ENCODE measurements around the gene THSD7A.

THSD7A gene

DNA sequence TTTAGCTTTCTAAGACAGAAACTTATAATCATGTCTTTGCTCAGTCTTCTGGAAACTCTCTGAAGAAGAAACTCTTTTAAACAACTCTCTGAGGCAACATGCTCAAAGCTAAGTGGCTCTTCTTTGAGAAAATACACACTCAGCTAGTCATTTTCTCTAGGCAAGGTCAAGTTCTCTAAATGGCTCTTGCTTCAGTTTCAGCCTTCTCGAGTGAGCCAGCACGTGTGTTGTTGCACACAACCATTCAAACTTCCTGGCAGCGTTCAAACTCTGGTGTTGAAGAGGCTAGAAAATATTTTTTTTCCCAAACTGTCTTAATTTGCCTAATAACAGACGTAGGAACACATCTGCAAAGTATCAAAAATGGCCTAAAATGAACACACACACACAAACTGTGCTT is 129.1 kb downstream of the THSD7A start:
- no peak for DNase-seq (ENCODE audit: low read depth)
- Histone ChIP-seq H3K9me3 (ENCODE audit: control insufficient read depth, low read length) (no peaks in the 10 kb centered on the region), H3K4me1 (ENCODE audit: control insufficient read depth, insufficient read depth, low read length) (peaks cover 14% of the 10 kb centered on the region), H3K4me3 (ENCODE audit: low read length) (no peak overlapping the region), H3K9ac (ENCODE audit: low read length) (no peak overlapping the region), H3K27me3 (replicated peaks; ENCODE audit: control insufficient read depth, insufficient read depth, low read length) (no peaks in the 10 kb centered on the region), H3K36me3 (ENCODE audit: control insufficient read depth, insufficient read depth, low read length, severe bottlenecking) (no peaks in the 10 kb centered on the region)

DNA sequence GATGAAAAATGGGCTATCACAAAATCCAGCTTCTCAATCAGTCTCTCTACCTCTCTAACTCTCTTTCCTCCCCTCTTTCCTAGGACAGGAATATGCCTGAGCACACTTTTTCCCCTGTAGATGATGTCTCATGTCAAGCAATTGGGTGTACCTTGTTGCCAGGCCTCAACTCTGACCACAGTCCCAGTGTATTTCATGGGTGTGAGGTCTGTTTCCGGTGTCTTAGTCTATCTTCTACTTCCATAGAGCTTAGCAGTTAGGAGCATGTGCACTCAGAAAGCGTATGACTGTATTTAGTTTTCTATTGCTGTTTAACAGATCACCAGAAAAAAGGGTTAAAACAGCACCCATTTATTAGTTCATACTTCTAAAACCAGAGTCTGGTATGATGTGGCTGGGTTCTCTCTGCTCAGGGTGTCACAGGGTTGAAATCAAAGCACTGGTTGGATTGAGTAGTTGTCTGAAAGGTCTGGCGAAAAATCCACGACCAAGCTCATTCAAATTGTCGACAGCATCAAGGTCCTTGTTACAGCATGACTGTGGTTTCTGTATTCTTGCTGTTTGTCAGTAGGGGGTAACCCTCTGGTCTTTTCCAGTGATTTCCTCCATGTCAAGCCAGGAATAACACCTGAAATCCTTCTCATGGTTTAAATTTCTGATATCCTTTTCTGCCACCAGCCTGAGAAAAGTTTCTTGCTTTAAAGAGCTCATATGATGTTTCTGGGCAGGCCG is 130.0 kb downstream of the THSD7A start:
- Histone ChIP-seq H3K4me3 (ENCODE audit: low read length) (no peak overlapping the region), H3K4me1 (ENCODE audit: control insufficient read depth, insufficient read depth, low read length) (peaks cover 5% of the 10 kb centered on the region), H3K9me3 (ENCODE audit: control insufficient read depth, low read length) (no peaks in the 10 kb centered on the region), H3K9ac (ENCODE audit: low read length) (no peak overlapping the region), H3K36me3 (ENCODE audit: control insufficient read depth, insufficient read depth, low read length, severe bottlenecking) (no peaks in the 10 kb centered on the region), H3K27me3 (replicated peaks; ENCODE audit: control insufficient read depth, insufficient read depth, low read length) (no peaks in the 10 kb centered on the region)
- no peak for DNase-seq (ENCODE audit: low read depth)

DNA sequence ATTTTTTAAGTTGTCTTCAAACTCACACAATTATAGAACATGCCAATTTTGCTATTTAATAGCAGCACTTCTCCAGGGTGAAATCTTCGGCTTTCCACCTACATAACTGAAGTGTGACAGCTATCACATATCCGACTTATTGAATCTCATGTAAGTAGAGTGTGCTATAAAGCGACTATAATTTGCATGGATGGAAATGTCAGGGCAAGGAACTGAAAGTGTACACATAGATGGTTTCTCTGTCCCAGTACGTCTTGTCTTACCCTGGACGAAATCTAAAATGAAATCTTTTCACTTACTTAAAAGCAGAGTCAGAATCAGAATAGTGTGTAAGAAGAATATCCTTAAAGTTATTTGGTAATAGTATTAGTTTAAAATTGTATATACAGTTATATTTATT is 132.3 kb downstream of the THSD7A start:
- no peak for DNase-seq (ENCODE audit: low read depth)
- no peaks in the 10 kb centered on the region for H3K36me3 ChIP-seq (ENCODE audit: control insufficient read depth, insufficient read depth, low read length, severe bottlenecking)
- no peaks in the 10 kb centered on the region for H3K9me3 ChIP-seq (ENCODE audit: control insufficient read depth, low read length)
- no peaks in the 10 kb centered on the region for H3K27me3 ChIP-seq (replicated peaks; ENCODE audit: control insufficient read depth, insufficient read depth, low read length)
- no peak overlapping the region for H3K9ac ChIP-seq (ENCODE audit: low read length)
- no peaks in the 10 kb centered on the region for H3K4me1 ChIP-seq (ENCODE audit: control insufficient read depth, insufficient read depth, low read length)
- H3K4me3 ChIP-seq (ENCODE audit: low read length), result no peak overlapping the region

DNA sequence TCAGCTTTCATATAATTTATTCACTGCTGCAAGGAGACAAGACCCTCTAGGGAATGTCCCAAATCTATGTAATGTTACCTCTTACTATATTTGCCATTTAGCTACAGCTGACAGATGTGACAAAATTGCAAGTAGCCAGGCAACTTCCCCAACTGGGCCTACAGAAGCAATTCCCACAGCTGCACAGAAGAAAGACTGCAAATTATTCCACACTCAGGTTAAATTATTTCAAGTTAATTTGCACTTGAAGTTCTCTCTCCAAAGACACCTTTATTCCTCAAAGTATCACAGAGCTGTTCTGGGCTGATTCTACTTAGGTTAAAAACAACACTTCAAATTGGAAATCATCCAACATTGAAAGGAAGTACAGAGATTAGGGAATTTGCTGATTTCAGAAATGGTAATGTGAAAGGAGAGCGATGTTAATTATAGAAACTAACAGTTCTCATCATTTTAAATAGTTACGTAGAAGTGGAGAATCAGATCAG is 133.6 kb downstream of the THSD7A start:
- DNase-seq (ENCODE audit: low read depth), result no peak

DNA sequence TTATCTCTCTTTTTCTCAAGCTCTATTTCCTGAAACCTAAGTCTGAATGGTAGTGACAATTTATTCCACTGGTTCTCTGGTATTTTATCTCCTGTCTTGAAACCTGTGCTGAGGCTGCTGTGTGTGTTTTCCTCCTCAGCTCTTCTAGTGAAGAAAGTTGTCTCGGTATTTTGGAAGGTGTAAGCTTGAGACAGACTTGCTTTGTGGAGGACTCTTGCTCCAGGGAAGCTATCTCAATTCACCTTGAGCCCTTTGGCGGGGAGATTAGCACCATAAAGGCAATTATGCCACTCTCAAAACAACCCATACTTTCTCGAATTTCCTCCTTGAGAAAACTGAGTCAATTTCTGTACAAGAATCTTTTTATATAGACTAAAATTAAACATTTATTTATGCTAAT is 141.6 kb downstream of the THSD7A start:
- Histone ChIP-seq H3K27me3 (replicated peaks; ENCODE audit: control insufficient read depth, insufficient read depth, low read length) (no peaks in the 10 kb centered on the region), H3K9me3 (ENCODE audit: control insufficient read depth, low read length) (no peaks in the 10 kb centered on the region), H3K9ac (ENCODE audit: low read length) (no peak overlapping the region), H3K36me3 (ENCODE audit: control insufficient read depth, insufficient read depth, low read length, severe bottlenecking) (no peaks in the 10 kb centered on the region), H3K4me1 (ENCODE audit: control insufficient read depth, insufficient read depth, low read length) (no peaks in the 10 kb centered on the region), H3K4me3 (ENCODE audit: low read length) (no peak overlapping the region)
- DNase-seq (ENCODE audit: low read depth), result no peak

More for the DNA sequence above, 133.6 kb downstream of the THSD7A start:
- Histone ChIP-seq H3K4me1 (ENCODE audit: control insufficient read depth, insufficient read depth, low read length) (no peaks in the 10 kb centered on the region), H3K9me3 (ENCODE audit: control insufficient read depth, low read length) (no peaks in the 10 kb centered on the region), H3K27me3 (replicated peaks; ENCODE audit: control insufficient read depth, insufficient read depth, low read length) (no peaks in the 10 kb centered on the region), H3K9ac (ENCODE audit: low read length) (no peak overlapping the region), H3K4me3 (ENCODE audit: low read length) (no peak overlapping the region), H3K36me3 (ENCODE audit: control insufficient read depth, insufficient read depth, low read length, severe bottlenecking) (no peaks in the 10 kb centered on the region)

DNA sequence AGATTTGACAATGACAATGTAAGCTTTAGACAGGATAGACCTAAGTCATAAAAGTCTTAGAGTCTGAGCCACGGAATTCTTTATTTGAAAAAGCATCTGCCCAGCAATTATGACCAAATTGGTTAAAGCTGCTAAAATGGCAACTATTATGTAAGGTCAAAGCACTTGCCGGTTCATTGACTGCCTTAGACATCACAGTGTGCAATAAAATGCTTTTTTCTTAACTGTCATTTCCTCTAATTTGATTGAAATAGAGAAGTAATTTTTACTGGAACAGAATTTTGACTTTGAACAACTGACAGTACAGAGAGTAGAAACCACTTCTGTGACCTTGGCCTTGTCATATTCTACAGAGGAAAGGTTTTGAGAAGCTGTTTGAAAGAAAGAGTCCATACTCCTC is 142.9 kb downstream of the THSD7A start:
- H3K36me3 ChIP-seq (ENCODE audit: control insufficient read depth, insufficient read depth, low read length, severe bottlenecking), result no peaks in the 10 kb centered on the region
- no peak overlapping the region for H3K4me3 ChIP-seq (ENCODE audit: low read length)
- DNase-seq (ENCODE audit: low read depth), result no peak
- peaks cover 8% of the 10 kb centered on the region for H3K9me3 ChIP-seq (ENCODE audit: control insufficient read depth, low read length)
- no peaks in the 10 kb centered on the region for H3K4me1 ChIP-seq (ENCODE audit: control insufficient read depth, insufficient read depth, low read length)
- no peak overlapping the region for H3K9ac ChIP-seq (ENCODE audit: low read length)
- no peaks in the 10 kb centered on the region for H3K27me3 ChIP-seq (replicated peaks; ENCODE audit: control insufficient read depth, insufficient read depth, low read length)

DNA sequence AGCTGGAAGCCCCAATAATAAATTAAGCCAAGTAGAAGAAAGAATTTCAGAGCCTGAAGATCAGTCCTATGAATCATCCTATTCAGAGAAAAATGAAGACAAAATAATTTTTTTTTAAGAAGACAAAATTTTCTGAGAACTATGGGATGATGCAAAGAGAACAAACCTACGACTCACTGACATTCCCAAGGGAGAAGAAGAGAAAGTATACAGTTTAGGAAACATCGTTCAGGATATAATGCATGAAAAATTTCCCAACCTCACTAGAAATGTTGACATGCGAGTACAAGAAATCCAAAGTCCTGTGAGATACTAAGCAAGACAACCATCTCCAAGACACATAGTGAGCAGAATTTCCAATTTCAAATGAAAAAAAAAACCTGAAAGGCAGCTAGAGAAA is 150.5 kb downstream of the THSD7A start:
- peaks cover 20% of the 10 kb centered on the region for H3K9me3 ChIP-seq (ENCODE audit: control insufficient read depth, low read length)
- no peaks in the 10 kb centered on the region for H3K27me3 ChIP-seq (replicated peaks; ENCODE audit: control insufficient read depth, insufficient read depth, low read length)
- H3K4me1 ChIP-seq (ENCODE audit: control insufficient read depth, insufficient read depth, low read length), result peaks cover 7% of the 10 kb centered on the region
- H3K36me3 ChIP-seq (ENCODE audit: control insufficient read depth, insufficient read depth, low read length, severe bottlenecking), result no peaks in the 10 kb centered on the region
- no peak overlapping the region for H3K4me3 ChIP-seq (ENCODE audit: low read length)
- no peak for DNase-seq (ENCODE audit: low read depth)
- H3K9ac ChIP-seq (ENCODE audit: low read length), result no peak overlapping the region

DNA sequence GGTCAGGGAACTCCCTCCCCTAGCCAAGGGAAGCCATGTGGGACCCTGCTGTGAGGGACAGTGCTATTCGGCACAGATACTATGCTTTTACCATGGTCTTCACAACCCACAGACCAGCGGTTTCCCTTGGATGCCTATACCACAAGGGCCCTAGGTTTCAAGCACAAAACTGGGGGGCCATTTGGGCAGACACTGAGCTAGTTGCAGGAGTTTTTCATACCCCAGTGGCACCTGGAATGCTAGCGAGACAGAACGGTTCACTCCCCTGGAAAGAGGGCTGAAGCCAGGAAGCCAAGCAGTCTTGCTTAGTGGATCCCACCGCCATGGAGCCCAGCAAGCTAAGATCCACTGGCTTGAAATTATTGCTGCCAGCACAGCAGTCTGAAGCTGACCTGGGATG is 156.8 kb downstream of the THSD7A start:
- no peaks in the 10 kb centered on the region for H3K4me1 ChIP-seq (ENCODE audit: control insufficient read depth, insufficient read depth, low read length)
- H3K4me3 ChIP-seq (ENCODE audit: low read length), result no peak overlapping the region
- H3K27me3 ChIP-seq (replicated peaks; ENCODE audit: control insufficient read depth, insufficient read depth, low read length), result no peaks in the 10 kb centered on the region
- DNase-seq (ENCODE audit: low read depth), result no peak
- H3K36me3 ChIP-seq (ENCODE audit: control insufficient read depth, insufficient read depth, low read length, severe bottlenecking), result no peaks in the 10 kb centered on the region
- no peak overlapping the region for H3K9ac ChIP-seq (ENCODE audit: low read length)
- H3K9me3 ChIP-seq (ENCODE audit: control insufficient read depth, low read length), result peaks cover 12% of the 10 kb centered on the region

DNA sequence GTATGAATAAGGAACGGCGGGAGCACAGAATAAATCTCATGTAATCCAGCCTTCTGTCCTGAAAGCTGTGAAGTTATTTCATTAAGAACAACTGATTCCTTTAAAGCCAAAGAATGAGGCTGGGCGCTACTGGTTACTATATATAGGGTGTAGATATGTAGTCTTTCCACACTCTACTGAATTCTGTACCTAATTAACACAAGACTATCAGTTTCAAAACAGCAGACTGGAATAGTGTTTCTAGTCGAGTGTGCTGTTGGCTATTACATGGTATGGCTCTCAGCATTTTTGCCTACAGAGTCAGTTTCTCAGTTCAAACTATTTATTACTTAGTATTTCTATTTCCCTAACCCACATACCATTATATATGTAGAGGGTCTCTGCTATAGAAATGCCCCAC is 163.3 kb downstream of the THSD7A start:
- no peaks in the 10 kb centered on the region for H3K4me1 ChIP-seq (ENCODE audit: control insufficient read depth, insufficient read depth, low read length)
- peaks cover 3% of the 10 kb centered on the region for H3K9me3 ChIP-seq (ENCODE audit: control insufficient read depth, low read length)
- H3K36me3 ChIP-seq (ENCODE audit: control insufficient read depth, insufficient read depth, low read length, severe bottlenecking), result no peaks in the 10 kb centered on the region
- H3K9ac ChIP-seq (ENCODE audit: low read length), result no peak overlapping the region
- H3K4me3 ChIP-seq (ENCODE audit: low read length), result no peak overlapping the region
- DNase-seq (ENCODE audit: low read depth), result no peak
- H3K27me3 ChIP-seq (replicated peaks; ENCODE audit: control insufficient read depth, insufficient read depth, low read length), result no peaks in the 10 kb centered on the region

DNA sequence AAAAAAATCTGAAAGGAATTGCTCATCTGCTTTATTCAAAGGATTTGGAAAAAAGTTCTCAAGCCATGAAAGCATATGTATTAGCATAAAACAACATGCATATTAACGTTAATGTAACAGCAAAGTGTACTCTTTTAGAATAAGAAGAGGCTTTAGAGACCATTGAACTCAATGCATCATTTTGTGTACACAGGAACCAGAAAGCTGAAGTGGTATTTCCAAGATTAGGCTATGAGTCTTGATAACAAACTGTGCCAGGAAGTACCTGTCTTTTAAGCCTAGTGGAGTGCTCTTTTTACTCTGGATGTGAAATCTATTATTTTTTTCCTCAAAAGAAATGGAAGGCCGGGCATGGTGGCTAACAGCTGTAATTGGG is 164.2 kb downstream of the THSD7A start:
- Histone ChIP-seq H3K27me3 (replicated peaks; ENCODE audit: control insufficient read depth, insufficient read depth, low read length) (no peaks in the 10 kb centered on the region), H3K4me3 (ENCODE audit: low read length) (no peak overlapping the region), H3K4me1 (ENCODE audit: control insufficient read depth, insufficient read depth, low read length) (no peaks in the 10 kb centered on the region), H3K9me3 (ENCODE audit: control insufficient read depth, low read length) (no peaks in the 10 kb centered on the region), H3K9ac (ENCODE audit: low read length) (no peak overlapping the region), H3K36me3 (ENCODE audit: control insufficient read depth, insufficient read depth, low read length, severe bottlenecking) (no peaks in the 10 kb centered on the region)
- DNase-seq (ENCODE audit: low read depth), result no peak

DNA sequence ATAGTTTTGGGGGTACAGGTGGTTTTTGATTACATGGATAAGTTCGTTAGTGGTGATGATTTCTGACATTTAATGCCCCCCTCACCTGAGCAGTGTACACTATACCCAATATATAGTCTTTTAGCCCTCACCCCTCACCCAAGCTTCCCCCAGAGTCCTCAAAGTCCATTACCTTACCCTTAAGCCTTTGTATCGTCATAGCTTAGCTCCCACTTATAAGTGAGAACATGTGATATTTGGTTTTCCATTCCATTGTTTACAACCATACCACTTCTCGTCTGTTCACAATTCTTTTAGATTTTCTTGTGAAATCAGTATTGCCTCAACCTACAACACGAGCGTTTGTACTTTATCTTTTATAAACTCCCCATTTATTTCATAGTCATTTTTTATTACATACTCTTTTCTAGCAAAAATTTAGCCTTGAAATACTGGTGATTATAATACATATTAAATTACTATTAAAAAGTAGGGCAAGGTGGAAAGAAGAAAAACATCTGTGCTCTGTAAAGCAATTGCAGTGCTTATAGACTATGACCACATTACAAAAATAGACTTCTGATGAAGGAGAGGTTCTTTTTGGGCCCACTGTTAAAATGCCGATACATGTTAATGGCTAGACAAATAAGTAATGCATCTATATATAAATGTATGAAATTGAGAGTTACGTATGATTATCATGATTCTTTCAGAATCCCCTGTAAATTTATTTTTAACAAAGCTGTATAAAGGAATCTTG is 164.8 kb downstream of the THSD7A start:
- Histone ChIP-seq H3K9me3 (ENCODE audit: control insufficient read depth, low read length) (no peaks in the 10 kb centered on the region), H3K4me1 (ENCODE audit: control insufficient read depth, insufficient read depth, low read length) (no peaks in the 10 kb centered on the region), H3K27me3 (replicated peaks; ENCODE audit: control insufficient read depth, insufficient read depth, low read length) (no peaks in the 10 kb centered on the region), H3K4me3 (ENCODE audit: low read length) (no peak overlapping the region), H3K9ac (ENCODE audit: low read length) (no peak overlapping the region), H3K36me3 (ENCODE audit: control insufficient read depth, insufficient read depth, low read length, severe bottlenecking) (no peaks in the 10 kb centered on the region)
- DNase-seq (ENCODE audit: low read depth), result no peak
